OCI-LY7 (cell line): Measurements from ENCODE around the gene WSB1.

ENCODE experiments used
- EZH2phosphoT487 ChIP-seq: fragments of 200-600 bp; sonication (generic); IDR thresholded peaks from 2 replicates; pipeline ENCODE4 v1.6.1; 2018; ENCODE audit warnings: low read depth, borderline replicate concordance, mild to moderate bottlenecking, mixed run types, antibody characterized with exemption, low read length, moderate library complexity, mixed read lengths
- TF ChIP-seq, protein P1 (sequence below): fragments of 200-600 bp; sonication (generic); conservative IDR thresholded peaks from 2 replicates; pipeline ENCODE4 v1.5.1; 2014; ENCODE audit warnings: mild to moderate bottlenecking, antibody characterized with exemption, low read length, moderate library complexity, mixed read lengths

DNA sequence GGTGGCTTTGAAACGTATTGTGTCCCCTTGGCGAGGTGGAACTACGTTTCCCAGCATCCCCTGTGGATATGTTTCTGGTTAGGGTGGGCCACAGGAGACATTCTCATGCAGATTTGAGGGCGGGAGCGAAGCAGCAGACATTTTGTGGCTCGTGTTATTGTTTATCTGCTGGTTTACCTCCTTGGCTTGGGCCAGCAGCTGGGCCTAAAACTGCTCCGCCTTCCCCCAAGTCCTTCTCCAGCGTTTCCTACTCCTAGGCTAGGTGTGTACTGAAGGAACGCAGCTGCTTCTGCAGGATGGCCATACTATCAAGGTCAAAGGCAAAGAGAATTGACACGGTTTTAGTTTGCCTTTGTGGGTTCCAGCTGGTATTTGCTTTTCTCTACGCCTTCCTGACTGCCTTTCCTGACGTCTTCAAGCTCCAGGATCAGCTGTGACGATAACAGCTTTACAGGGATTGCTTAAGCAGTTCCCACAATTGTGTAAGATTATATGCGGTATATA, 17.2 kb upstream of the WSB1 start:
- TF ChIP-seq, protein P1, sequence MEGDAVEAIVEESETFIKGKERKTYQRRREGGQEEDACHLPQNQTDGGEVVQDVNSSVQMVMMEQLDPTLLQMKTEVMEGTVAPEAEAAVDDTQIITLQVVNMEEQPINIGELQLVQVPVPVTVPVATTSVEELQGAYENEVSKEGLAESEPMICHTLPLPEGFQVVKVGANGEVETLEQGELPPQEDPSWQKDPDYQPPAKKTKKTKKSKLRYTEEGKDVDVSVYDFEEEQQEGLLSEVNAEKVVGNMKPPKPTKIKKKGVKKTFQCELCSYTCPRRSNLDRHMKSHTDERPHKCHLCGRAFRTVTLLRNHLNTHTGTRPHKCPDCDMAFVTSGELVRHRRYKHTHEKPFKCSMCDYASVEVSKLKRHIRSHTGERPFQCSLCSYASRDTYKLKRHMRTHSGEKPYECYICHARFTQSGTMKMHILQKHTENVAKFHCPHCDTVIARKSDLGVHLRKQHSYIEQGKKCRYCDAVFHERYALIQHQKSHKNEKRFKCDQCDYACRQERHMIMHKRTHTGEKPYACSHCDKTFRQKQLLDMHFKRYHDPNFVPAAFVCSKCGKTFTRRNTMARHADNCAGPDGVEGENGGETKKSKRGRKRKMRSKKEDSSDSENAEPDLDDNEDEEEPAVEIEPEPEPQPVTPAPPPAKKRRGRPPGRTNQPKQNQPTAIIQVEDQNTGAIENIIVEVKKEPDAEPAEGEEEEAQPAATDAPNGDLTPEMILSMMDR: no peak
- TF ChIP-seq EZH2phosphoT487: no peak
